K562 (cell line): Measurements from ENCODE around the gene RAD52. TPM values are rescaled to one million over a fixed set of nuclear protein-coding genes. Genes with fewer than 3 reads are reported as not detected.

Experiments used
- ATAC-seq: fragments of 200-7000 bp; cut with Tn5 transposase; 3 replicates; pipeline ENCODE4 v1.9.1; 2020; ENCODE audit warnings: moderate library complexity
- BruUV-seq: library from RNA; stranded (reverse); fragments of 400-500 nt; replicated peaks from 2 replicates; lab custom pipeline; 2021; lab: Mats Ljungman, UMichigan
- CTCF ChIA-PET: fragments of 300-600 bp; formaldehyde crosslinking; extraction: SDS; loops from one replicate; lab custom pipeline; 2021; ENCODE audit warnings: low intra/inter-chr PET ratio; lab: Yijun Ruan, JAX
- POLR2A ChIA-PET: fragments of 300-600, 350-650 bp; sonication (Branson Sonifier 250); formaldehyde crosslinking; extraction: SDS; loops from one replicate; lab custom pipeline; 2021; ENCODE audit warnings: antibody characterized with exemption, inconsistent platforms; lab: Yijun Ruan, JAX
- DNase-seq, 4 experiments: peaks; one replicate each; pipeline versions ENCODE4 v3.0.0 to v3.0.0-alpha.2; 2011 to 2018; ENCODE audit warnings: low spot score in 3 of 4, mixed read lengths in 3 of 4; ENCODE audit errors: extremely low read depth in 1 of 4
- FAIRE-seq: peaks from 2 replicates; lab custom pipeline; 2011; peaks lifted over from hg19 to GRCh38; lab: Jason Lieb, UNC
- H2AFZ ChIP-seq: 2 replicates; pipeline ENCODE4 v1.6.0; 2011; ENCODE audit warnings: low read depth, low read length, control low read depth, inconsistent platforms
- H3K27ac ChIP-seq: fragments of 200-600 bp; 3 replicates; pipeline ENCODE4 v1.8.0; 2011; ENCODE audit warnings: low read depth, mild to moderate bottlenecking, control low read depth, inconsistent platforms, low read length, moderate library complexity, mixed read lengths; ENCODE audit errors: extremely low read depth
- H3K27me3 ChIP-seq, 2 experiments: fragments of 300-600 bp in 1 of 2; 2 replicates in 1 of 2; 3 replicates in 1 of 2; pipeline versions ENCODE4 v1.6.0 to v1.8.0; 2011; ENCODE audit warnings: inconsistent platforms in 2 of 2, low read length in 2 of 2, mild to moderate bottlenecking in 1 of 2, mixed read lengths in 1 of 2, moderate library complexity in 1 of 2; ENCODE audit not compliant: control insufficient read depth in 2 of 2, insufficient read depth in 2 of 2
- H3K36me3 ChIP-seq: fragments of 300-600 bp; 3 replicates; pipeline ENCODE4 v1.8.0; 2011; ENCODE audit warnings: mild to moderate bottlenecking, low read length, inconsistent platforms; ENCODE audit not compliant: control insufficient read depth, insufficient read depth
- H3K4me1 ChIP-seq, 2 experiments: fragments of 200-600 bp in 1 of 2; replicated peaks in 1 of 2; 2 replicates in 1 of 2; 3 replicates in 1 of 2; pipeline versions ENCODE4 v1.5.1 to v1.8.0; 2011; ENCODE audit warnings: inconsistent platforms in 2 of 2, low read length in 2 of 2, mild to moderate bottlenecking in 1 of 2, mixed read lengths in 1 of 2, moderate library complexity in 1 of 2; ENCODE audit not compliant: control insufficient read depth in 2 of 2, insufficient read depth in 2 of 2
- H3K4me2 ChIP-seq: 2 replicates; pipeline ENCODE4 v1.6.1; 2011; ENCODE audit warnings: low read length, control low read depth, inconsistent platforms, mixed read lengths; ENCODE audit not compliant: insufficient read depth
- H3K4me3 ChIP-seq: fragments of 200-600 bp; sonication (generic), shearing (Covaris generic); 2 replicates; pipeline ENCODE4 v1.5.1; 2016; ENCODE audit warnings: control low read depth, inconsistent platforms
- H3K79me2 ChIP-seq: fragments of 200-600 bp; 3 replicates; pipeline ENCODE4 v1.8.0; 2011; ENCODE audit warnings: low read length, inconsistent platforms; ENCODE audit not compliant: control insufficient read depth, insufficient read depth
- H3K9ac ChIP-seq, 2 experiments: 2 replicates each; pipeline versions ENCODE4 v1.6.0 to v1.6.1; 2011; ENCODE audit warnings: low read depth in 2 of 2, low read length in 2 of 2, control low read depth in 1 of 2, inconsistent platforms in 1 of 2, mild to moderate bottlenecking in 1 of 2, mixed read lengths in 1 of 2; ENCODE audit not compliant: insufficient read depth in 1 of 2
- H3K9me1 ChIP-seq: one replicate; pipeline ENCODE4 v1.6.0; 2011; ENCODE audit warnings: inconsistent platforms, mild to moderate bottlenecking, low read length, moderate library complexity; ENCODE audit not compliant: control insufficient read depth, insufficient read depth
- H3K9me3 ChIP-seq: replicated peaks from 2 replicates; pipeline ENCODE4 v1.5.1; 2011; ENCODE audit warnings: low read depth, low read length, inconsistent platforms; ENCODE audit not compliant: control insufficient read depth, insufficient read depth
- H4K20me1 ChIP-seq: replicated peaks from 2 replicates; pipeline ENCODE4 v1.6.1; 2011; ENCODE audit warnings: low read length, inconsistent platforms, mixed read lengths; ENCODE audit not compliant: control insufficient read depth, insufficient read depth
- CEBPB ChIP-seq: fragments of 450-650 bp; IDR thresholded peaks from 2 replicates; pipeline ENCODE4 v1.6.1; 2016; ENCODE audit warnings: missing genetic modification characterization, missing compliant biosample characterization
- ETV6 ChIP-seq, 3 experiments: fragments of 150-350 bp in 1 of 3; sonication (generic) in 1 of 3; formaldehyde crosslinking in 1 of 3; IDR thresholded peaks; 2 replicates each; pipeline versions ENCODE4 v1.6.1 to v1.8.0; 2014 to 2022; ENCODE audit warnings: borderline replicate concordance in 2 of 3, low read depth in 2 of 3, antibody characterized with exemption in 1 of 3, low read length in 1 of 3, mild to moderate bottlenecking in 1 of 3, missing genetic modification reagents in 1 of 3
- FOXK1 ChIP-seq: sonication (generic); formaldehyde crosslinking; IDR thresholded peaks from 2 replicates; pipeline ENCODE4 v1.8.0; 2022; ENCODE audit warnings: missing genetic modification reagents, mild to moderate bottlenecking, borderline replicate concordance
- SOX6 ChIP-seq: fragments of 450-650 bp; IDR thresholded peaks from 2 replicates; pipeline ENCODE4 v1.6.1; 2014; ENCODE audit warnings: mild to moderate bottlenecking
- ZNF347 ChIP-seq: fragments of 450-650 bp; formaldehyde crosslinking; IDR thresholded peaks from 2 replicates; pipeline ENCODE4 v1.4.0; 2020; ENCODE audit warnings: low read depth, mild to moderate bottlenecking, moderate library complexity
- WGBS: fragments of 100-300 bp; shearing (Covaris generic); methylation state at CpG from one replicate; pipeline ENCODE4 v1.1.6; 2016; ENCODE audit warnings: low coverage, mixed read lengths; ENCODE audit not compliant: insufficient coverage; ENCODE audit errors: missing lambda C conversion rate; 5-methylcytosine and 5-hydroxymethylcytosine counted together
- in situ Hi-C: fragments of 300-500 bp; cut with MboI; formaldehyde crosslinking; loops from 4 replicates; pipeline ENCODE4 v1.15.0; 2018; ENCODE audit warnings: inconsistent platforms, mixed read lengths
- intact Hi-C: fragments of 100-400 bp; cut with micrococcal nuclease; formaldehyde crosslinking; loops from 2 replicates; pipeline ENCODE4 v1.14.2; 2022
- polyA plus RNA-seq, 8 experiments: library from polyadenylated mRNA; depleted of rRNA in 4 of 8; stranded (reverse) in 5 of 8; unstranded in 3 of 8; fragments of >200 nt; fragmentation: Nextera tagmentation in 2 of 8; fragmentation: Illumina TruSeq in 1 of 8; extraction: Ambion mirVana in 2 of 8; extraction: Trizol in 1 of 8; gene quantifications; 2 replicates each; pipeline versions ENCODE4 v1.2.1 to v1.2.3, GENCODE V29; 2011 to 2014; ENCODE audit warnings: inconsistent platforms in 1 of 8, missing spikeins in 1 of 8
- total RNA-seq, 7 experiments: library from RNA; depleted of rRNA in 6 of 7; stranded (reverse); fragments of >200 nt in 6 of 7; fragmentation: Illumina TruSeq in 2 of 7; extraction: Trizol in 2 of 7; gene quantifications; 2 replicates each; pipeline versions ENCODE4 v1.2.1 to v1.2.3, GENCODE V29; 2011 to 2021; ENCODE audit warnings: low replicate concordance in 1 of 7

Gene RAD52
- total and polyA plus RNA-seq, 9 of the 15 experiments (the other 6 are each of a cell fraction or from before 2014, with no cell fraction given) = 1.3 to 15.9 (median 9.3) TPM

- TF ChIP-seq ZNF347 (CRISPR knock-in tag) (no peak), SOX6 (no peak), ETV6 (IDR thresholded peaks at IDR 0.05; ENCODE audit: borderline replicate concordance in 1 of 2, low read depth in 2 of 2, low read length in 1 of 2) (no peak), ETV6 (CRISPR knock-in tag; IDR thresholded peaks at IDR 0.05; ENCODE audit: borderline replicate concordance) (no peak)
Measured at GRCh38 chr12:967641-968040, 18.1 kb upstream of the RAD52 start (continued).

- in situ Hi-C loops = no loop called here
- no peaks in the 10 kb centered on the region for H3K9me3 ChIP-seq
- H3K79me2 ChIP-seq = no peaks in the 10 kb centered on the region
- no peak overlapping the region for H3K9ac ChIP-seq
- H3K4me3 ChIP-seq = no peak overlapping the region
- intact Hi-C loops = no loop called here
- no peaks in the 10 kb centered on the region for H3K36me3 ChIP-seq
- H3K27ac ChIP-seq = no peak overlapping the region
- no peak overlapping the region for H3K4me2 ChIP-seq
- ATAC-seq = no peak
- no peaks in the 10 kb centered on the region for H3K9me1 ChIP-seq
- no peaks in the 10 kb centered on the region for H4K20me1 ChIP-seq
- no peak for DNase-seq
- no peaks in the 10 kb centered on the region for H3K27me3 ChIP-seq
- H2AFZ ChIP-seq = no peak overlapping the region
- WGBS = 88% methylated on average over 6 of the region's 6 CpGs
- no peak for FAIRE-seq
- BruUV-seq = no TSS peak
- no peak for TF ChIP-seq FOXK1
- TF ChIP-seq CEBPB (tag) = peak; percentile 26; the same call in 1 of the 2 replicates
- CTCF ChIA-PET = no interaction called here
- POLR2A ChIA-PET = no interaction called here
- H3K4me1 ChIP-seq = no peaks in the 10 kb centered on the region; a peak in 1 of 5 replicates
Measured at GRCh38 chr12:966724-967123, 17.2 kb upstream of the RAD52 start.
